GM18517 (cell line): ENCODE results near the gene PARVG.

ENCODE experiments used
- ATAC-seq: cut with Tn5 transposase; IDR thresholded peaks from one replicate; pipeline ENCODE4 v1.9.1; 2021; ENCODE audit warnings: mild to moderate bottlenecking, moderate library complexity; ENCODE audit not compliant: unreplicated experiment

The PARVG gene

DNA sequence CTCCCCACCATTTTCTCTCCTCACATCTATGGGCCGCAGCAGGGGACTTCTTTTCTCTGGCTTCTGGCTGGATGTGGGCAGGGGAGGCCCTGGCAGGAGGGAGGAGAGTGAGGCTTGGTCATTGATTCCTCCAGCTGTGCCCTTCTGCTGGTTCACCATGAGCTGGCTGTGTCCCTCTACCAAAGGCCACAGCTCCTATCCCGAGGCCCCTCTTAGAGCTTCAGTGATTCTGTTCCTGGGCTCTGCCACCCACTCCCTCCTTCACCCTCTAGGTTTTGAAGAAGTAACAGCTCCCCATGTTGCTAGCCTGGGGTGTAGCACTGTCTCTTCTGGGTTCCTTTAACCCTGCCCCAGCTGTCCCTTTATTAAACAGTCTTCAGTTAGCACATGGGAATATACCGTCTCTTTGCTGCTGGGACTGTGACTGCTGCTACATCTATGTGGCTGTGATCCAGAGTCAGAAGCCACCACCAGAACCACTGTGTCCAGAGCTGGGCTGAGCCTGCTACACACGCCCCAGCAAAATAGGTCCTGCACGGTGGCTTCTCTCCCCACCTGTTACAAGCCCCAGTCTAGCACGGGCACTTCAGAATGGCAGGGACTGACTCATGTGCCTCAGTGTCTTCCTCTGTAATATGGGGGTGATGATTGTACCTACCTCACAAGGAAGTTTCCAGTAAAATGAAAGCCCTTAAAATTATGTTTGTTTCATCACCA, 578 bp upstream of the PARVG start:
- ATAC-seq: no peak

DNA sequence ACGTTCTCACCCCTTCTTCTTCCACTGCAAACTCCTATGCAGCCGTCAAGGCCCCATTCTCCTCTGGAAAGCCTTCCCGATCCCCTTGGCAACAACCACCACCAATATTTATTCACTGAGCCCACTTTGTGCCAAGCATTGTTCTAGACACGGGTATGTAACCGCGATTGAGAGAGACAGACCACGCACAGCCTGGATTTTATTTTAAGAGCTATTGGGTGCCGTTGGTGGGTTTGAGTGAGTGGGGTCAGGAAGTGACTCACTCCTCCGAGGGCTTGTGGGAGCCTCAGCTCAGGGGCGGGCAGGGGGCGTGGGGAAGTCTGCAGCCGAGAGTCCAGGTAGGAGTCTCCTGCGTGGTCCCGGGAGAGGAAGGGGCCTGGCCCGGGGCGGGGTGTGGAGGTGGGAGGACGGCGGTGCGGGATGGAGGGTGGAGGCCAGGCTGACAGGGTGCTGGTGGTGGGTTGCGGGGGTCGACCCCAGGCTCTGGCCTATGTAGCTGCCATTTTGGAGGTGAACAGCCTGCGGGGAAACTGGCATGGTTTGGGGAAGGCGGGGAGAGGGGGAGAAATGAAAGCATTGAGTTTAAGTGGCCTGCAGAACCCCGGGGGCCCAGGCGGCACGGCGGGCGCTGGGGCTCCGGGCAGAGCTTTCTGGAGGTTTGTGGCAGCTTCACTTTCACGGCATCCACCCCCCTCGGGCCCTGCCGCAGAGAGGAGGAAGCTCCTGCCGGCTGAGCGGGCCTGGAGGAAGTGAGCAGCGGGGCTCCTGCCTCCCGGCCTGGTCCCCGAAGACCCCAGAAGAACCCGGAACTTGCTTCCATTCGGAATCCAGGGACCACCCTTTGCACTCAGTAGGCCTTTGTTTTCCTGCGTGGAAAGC, 547 bp downstream of the PARVG start:
- no peak for ATAC-seq

DNA sequence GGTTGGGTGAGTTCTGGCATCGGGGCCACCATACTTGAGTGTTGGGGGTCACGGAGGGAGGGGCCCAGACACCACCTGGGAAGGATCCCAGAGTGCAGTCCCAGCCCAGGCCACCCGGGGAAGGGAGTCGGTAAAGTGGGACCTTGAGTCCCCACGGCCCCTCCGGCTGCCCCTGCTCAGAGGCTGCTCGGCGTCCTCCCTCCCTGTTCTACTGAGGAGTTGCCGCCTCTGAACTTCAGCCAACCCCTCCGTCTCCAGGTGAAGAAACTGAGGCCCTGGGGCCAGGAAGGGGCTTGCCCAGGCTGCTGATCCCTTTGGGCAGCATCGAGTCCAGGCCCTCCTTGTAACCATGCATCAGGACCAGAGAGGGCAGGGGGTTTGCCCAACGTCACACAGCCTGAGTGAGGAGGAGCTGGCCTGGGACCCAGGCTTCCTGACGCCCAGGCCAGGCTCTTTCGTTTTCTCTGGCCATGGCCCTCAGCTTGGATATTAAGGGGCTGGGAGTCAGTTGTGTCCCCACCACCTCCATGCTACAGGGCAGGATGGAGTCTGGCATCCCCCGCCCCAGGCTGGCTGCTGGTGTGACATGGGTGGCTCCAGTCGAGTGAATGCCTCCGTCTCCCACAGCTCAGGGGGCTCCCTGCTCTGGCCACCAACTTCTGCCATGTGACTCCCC, 1.3 kb downstream of the PARVG start:
- ATAC-seq: no peak

DNA sequence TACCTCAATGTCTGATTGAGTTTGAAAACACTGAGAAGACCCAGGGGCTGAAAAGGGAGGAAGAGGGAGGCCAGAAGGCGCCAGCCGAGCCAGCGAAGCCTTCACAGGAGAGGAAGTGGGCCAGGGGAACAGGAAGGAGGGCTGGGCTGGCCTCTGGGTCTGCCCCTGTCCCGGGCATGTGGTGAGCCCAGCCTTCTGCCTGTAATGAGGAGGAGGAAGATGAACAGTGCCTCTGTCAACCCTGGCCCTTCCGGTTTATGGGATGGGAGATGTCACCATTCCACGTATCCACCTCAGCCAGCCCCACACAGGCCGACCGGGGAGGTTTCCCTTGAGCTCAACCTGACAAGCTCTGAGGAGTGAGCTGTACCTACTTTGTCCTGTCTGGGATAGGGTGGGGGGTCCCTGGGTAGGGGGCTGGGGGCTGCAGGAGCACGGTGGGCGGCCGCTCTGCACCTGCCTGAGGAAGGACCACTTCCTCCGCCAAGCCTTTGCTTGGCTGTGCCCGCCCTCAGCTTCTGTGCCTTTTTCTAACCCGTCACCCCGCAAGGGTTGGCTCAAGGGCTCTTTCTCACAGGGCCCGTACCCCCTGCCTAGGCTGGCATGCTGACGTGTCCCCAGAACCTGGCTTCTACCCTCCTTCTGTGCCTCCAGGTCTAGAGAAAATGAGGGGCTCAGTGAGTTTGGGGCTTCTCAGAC, 2.0 kb downstream of the PARVG start:
- ATAC-seq: no peak

DNA sequence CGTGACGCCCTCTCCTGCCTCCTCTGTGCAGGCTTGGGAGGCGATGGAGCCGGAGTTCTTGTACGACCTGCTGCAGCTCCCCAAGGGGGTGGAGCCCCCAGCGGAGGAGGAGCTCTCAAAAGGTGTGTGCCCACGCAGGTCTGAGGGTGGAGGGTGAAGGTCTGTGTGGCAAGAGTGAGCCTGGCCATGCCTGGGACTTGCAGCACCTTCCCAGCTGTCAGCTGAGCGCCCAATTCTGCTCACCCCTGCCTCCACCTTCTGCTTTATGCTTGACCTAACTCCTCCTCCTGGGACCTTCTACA, 2.5 kb downstream of the PARVG start:
- no peak for ATAC-seq

DNA sequence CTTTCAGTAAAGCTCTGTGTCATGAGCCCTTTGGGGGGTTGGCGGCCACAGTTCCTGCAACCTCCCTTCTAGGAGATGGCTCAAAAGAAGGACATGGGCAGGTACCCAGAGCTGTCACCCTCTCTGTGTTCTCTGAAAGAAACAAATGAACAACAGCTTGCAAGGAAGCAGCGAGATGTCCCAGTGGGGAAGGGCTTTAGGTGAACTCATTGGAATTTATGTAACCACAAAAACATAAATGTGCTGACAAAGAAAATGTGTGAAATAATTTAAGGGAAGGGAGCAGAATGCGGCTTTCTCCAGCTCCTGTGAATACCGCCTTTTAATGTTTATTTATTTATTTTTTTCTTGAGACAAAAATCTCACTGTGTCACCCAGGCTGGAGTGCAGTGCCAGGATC, 3.3 kb downstream of the PARVG start:
- no peak for ATAC-seq

DNA sequence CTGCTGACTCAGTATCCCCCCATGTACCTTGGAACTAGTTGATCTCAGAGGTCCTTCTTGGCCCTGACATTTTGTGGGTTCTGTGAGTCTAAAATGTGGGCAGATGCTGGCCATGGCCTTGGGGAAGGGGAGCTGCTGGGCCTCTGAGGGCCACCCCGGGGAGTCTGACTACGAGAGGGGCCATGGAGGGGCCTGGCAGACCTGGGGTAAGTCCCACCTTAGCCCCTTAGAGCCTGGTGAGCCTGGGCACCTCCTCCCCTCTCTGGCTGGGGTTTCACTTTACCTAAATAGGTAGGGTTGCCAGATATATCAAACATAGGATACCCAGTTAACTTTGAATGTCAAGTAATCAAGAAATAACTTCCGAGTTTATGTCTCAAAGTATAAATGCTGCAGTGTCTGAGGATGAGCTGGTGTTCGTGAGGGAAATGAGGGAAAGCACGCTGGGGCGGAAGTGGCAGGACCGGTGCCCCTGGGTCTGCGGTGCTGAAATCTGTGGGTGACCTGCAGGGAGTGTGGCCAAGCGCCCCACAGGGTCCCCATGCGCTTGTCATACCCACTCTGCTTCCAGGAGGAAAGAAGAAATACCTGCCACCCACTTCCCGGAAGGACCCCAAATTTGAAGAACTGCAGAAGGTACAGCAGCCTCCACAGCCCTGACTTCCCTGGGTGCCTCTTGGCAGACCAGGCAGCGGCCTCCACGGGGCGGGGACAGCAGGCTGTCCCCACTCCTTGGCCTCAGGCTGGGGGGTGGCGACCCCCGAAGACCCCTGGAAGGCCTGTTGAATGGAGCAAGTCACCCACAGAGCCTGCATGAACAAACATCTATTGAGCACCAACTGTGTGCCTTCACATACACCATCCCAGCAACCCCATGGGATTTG, 4.8 kb downstream of the PARVG start:
- no peak for ATAC-seq

DNA sequence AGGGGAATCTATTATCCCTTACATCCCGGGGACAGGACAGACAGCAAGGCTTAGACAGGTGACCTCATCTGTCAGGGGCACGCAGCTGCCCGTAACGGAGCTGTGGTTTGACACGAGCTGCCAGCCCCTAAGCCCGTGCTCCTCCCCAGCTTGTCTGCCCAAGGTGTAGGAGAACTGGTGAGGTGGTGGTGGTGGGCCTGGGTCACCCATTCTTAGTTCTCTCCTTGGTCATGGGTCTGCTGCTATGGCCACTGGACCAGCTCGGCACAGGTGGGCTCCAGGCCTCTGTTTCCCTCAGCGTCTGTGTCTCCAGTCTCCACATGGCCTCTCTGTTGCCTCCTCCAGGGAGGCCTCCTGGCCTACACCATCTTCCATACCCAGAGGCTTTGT, 5.4 kb downstream of the PARVG start:
- ATAC-seq: no peak

DNA sequence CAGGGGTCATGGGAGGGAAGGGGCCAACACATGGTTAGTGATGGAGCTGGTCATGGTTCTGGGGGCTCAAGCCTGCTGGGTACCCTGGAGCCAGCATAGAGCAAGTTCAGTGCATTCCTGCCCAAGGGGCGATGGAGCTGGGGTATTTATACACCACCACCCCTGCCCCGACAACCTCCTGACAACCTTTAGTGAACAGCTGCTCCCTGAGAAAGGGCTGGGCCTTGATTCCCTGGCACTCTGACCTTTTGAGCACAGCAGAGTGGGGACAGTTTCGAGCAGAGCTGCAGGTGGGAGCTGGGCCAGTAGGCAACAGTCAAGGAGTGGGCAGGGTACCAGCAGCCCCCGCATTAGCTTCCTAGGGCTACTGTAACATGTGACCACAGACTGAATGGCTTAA, 6.0 kb downstream of the PARVG start:
- ATAC-seq: no peak

DNA sequence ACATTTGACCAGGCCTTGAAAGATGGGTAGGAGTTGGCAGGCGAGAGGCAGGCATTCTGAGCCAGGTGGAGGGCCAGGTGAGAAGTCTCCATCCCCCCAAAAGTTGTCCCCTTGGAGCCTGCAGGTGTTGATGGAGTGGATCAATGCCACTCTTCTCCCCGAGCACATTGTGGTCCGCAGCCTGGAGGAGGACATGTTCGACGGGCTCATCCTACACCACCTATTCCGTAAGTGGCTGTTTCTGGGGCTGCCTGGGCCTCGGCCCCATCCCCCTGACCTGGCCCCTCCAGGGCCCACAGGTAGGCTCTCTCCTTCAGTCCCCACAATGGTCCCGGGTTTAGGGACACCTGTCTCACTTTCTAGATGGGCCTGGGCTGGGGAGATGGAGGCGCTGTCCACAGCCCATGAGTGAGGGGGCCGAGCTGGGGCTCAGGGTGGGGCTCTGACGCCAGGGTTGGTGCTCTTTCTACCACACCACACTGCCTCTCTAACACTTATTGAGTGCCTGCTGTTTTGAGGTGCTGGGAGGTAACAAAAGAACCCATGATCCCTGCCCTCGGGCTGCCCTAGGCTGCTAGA, 7.0 kb downstream of the PARVG start:
- ATAC-seq: no peak

DNA sequence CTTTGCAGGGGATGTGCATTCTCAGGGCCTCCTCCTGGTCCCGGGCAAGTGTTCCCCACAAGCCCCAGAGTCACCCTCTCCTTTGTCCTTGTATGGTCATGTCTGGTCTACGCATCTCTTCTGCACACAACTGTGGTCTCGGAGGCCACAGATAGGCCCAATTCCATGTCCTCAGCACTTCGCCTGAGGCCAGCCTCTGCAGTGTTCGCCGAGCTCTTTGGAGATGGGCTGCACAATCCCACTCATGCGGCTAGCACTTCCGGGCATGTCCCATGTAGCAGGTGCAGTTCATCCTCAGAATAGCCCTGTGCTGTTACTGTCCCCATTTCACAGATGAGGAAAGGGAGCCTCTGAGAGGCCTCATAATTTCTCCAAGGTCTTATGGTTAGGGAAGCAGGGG, 7.6 kb downstream of the PARVG start:
- no peak for ATAC-seq

DNA sequence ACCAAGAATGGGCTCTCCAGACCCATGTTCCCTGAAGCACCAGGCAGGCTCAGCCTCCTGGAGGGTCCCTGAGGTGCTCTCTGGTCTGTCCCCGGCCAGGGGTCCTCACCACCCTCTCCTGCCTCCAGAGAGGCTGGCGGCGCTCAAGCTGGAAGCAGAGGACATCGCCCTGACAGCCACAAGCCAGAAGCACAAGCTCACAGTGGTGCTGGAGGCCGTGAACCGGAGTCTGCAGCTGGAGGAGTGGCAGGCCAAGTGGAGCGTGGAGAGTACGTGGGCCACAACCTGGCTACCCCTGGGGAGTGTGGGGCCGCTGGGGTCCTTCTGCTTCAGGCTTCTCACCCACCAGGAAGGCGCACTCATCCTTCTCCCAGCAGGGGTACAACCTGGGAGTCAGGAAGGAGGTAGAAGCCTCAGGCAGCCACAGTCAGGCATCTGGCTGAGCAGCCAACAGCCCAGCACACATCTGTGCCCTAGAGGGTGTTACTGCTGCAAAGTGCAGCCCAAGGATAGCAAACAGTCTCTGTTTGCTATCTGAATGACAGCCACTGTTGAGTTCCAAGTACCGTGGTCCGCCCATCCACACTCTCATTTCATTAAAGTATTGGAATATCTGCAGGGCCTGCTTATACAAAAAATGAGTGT, 8.4 kb downstream of the PARVG start:
- ATAC-seq: no peak

DNA sequence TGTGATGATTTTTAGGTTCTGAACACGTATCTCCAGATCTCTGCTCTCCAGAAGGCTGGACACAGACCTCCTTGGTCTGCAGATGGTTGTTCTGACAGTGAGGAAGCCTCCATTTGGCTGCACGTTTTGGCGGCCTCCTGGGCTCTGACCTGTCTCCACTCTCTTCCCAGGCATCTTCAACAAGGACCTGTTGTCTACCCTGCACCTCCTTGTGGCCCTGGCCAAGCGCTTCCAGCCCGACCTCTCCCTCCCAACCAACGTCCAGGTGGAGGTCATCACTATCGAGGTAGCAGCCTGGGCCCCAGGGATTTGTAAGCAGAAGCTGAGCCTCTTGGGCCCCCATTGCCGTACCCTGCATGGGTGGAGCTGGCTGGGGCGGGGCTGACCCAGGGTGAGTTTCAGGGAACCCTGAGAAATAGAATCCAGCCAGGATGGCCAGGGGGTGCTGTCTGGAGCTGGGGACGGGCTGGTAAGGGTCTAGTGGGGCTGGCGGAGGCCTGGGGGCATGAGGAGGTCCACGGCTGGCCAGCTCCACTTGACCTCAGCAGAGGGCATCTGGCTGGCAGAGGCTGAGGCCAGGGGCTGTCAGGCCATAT, 9.8 kb downstream of the PARVG start:
- no peak for ATAC-seq

DNA sequence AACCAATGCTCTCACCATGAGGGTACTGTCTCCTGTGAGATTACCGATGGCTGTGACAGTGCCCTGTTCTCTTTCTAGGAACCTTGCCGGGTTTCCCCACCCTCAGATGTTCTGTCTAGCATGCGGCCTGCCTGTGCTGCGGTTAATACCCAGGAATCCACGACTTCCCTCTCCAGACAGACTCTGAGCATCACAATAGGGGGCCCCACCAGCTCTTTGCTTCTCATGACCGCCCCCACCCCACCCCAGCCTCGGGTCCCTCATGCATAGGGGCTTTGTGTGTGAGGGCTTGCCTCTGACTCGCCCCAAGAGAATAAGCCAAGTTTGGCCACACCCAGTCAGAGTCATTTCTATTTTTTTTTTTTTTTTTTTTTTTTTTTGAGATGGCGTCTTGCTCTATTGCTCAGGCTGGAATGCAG, 10.3 kb downstream of the PARVG start:
- no peak for ATAC-seq

DNA sequence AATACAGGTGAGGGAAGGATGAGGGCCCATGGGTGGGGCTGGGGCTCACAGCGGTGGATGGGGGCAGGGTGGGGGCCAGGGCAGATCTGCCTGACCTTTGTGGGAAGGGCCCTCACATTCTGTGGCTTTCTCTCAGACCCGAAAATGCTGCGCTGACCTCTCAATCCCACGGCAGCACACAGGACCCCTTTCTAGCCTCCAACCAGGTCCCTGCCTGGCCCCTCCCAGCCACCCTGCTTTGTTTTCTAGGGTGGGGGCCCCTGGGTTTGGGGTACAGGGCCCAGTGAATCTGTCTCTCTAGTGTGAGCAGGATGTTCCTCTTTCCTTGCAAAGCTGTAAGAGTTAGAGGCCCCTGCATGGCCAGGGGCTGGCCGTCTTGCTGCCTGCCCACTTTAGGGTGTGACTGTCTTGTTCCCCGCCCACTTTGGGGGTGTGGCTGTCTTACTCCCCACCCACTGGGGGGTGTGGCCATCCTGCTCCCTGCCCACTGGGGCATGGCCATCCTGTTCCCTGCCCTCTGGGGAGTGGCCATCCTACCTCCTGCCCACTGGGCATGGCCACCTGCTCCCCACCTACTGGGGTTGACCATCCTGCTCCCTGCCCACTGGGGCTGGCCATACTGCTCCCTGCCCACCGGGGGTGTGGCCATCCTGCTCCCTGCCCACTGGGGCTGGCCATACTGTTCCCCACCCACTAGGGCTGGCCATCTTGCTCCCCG, 11.5 kb downstream of the PARVG start:
- ATAC-seq: no peak

DNA sequence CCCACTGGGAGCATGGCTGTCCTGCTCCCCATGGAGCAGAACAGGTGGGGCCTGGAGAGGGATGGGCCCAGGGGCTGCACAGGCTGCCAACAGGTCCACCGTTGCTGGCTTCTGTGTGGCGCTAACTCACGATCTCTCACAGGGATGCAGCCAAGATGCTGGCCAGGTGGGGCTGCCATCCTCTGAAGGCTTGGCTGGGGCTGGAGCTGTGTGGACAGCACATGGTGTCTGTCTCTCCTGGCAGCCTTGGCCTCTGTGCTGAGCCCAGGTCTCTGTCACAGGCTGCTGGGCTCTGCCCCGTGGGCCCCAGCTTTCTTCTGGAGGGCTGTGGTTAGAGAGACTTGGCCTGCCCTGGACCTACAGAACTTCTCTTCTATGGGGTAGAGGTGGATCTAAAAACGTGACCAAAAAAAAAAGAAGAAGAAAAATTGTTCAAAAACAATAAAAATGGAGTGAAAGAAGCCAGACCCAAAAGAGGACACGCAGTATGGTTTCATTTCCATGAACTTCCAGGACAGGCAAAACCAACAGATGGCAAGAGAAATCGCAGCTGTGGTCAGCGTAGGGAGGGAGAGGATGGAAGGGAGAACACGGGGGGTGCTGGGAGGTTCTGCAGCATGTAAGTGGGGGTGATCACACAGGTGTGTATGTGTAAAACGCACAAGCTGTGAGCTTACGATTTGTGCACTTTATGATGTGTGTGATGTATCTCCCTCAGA, 12.2 kb downstream of the PARVG start:
- no peak for ATAC-seq

DNA sequence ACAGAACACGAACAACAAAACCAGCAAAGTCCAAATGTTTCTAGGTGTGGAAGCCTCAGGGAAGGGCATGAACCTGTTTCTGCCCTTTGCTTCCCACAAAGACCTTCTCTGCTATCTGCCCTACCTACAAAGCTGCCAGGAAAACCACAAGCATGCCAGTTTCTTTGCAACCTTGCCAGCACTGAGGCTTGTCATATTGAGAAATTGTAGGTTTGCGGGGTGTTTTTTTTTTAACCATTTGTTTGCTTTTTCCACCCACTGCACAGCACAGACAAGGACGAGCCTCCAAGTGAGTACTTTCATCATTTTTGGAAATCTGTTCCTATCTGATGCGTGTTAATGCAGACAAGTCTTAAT, 12.8 kb downstream of the PARVG start:
- ATAC-seq: no peak

DNA sequence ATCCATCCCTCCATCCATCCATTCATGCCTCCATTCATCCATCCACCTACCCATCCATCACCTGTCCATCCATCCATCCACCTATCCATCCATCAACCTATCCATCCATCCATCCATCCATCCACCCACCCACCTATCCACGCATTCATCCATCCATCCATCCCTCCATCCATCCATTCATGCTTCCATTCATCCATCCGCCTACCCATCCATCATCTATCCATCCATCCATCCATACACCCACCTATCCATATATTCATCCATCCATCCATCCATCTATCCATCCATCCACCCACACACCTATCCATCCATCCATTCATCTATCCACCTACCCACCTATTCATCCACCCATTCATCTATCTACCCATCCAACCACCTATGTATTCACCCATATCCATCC, 13.8 kb downstream of the PARVG start:
- ATAC-seq: no peak
